Measurements from ENCODE around the gene RPL36. TPM values are rescaled to one million over a fixed set of nuclear protein-coding genes. Genes with fewer than 3 reads are reported as not detected.
"Not testable (repeated sequence)": the region's sequence is repeated elsewhere in the genome, so short reads cannot be mapped to it uniquely, and the experiment has no call there.

The RPL36 gene
- total RNA-seq, 6 experiments from 2014 or later: 232 to 283 (median 251) TPM

- H3K27ac ChIP-seq: peak overlapping the region; percentile 82 to 90 (median 89)
These were observed 28.6 kb downstream of the RPL36 start for GRCh38 chr19:5718579-5719273.

GRCh38 chr19:5719274-5719960 lies 29.3 kb downstream of the RPL36 start:
- Histone ChIP-seq H3K4me3 (peak overlapping the region; percentile 83 to 100 (median 85)), H3K9me3 (no peaks in the 10 kb centered on the region), H3K36me3 (no peaks in the 10 kb centered on the region), H3K4me1 (peaks cover 2 to 16% (median 9%) of the 10 kb centered on the region in 4 donors), H3K27me3 (no peaks in the 10 kb centered on the region), H3K27ac (peak overlapping the region; percentile 82 to 90 (median 89))
- under 1% methylated on average over 21 of the region's 58 CpGs for WGBS (ENCODE audit: insufficient coverage, low coverage, low lambda C conversion rate, missing lambda C conversion rate)
- DNase-seq: peak in 1 of 3 donors; percentile 57
- intact Hi-C loops (cut with DNase I): no loop called here
- ATAC-seq: peak in 1 of 4 donors; percentile 0
- TF ChIP-seq CTCF (IDR thresholded peaks at IDR 0.05): no peak
- no peak for TF ChIP-seq POLR2A (IDR thresholded peaks at IDR 0.05)

More at GRCh38 chr19:5718579-5719273, 28.6 kb downstream of the RPL36 start:
- peaks cover 0 to 3% (median under 1%) of the 10 kb centered on the region in 4 donors for H3K36me3 ChIP-seq
- H3K9me3 ChIP-seq: no peaks in the 10 kb centered on the region
- peaks cover 2 to 22% (median 11%) of the 10 kb centered on the region in 4 donors for H3K4me1 ChIP-seq
- ATAC-seq (no peak), DNase-seq (no peak)
- no peaks in the 10 kb centered on the region for H3K27me3 ChIP-seq
- peak overlapping the region; percentile 83 to 100 (median 85) for H3K4me3 ChIP-seq
- 18% methylated on average over 10 of the region's 11 CpGs for WGBS (ENCODE audit: insufficient coverage, low coverage, low lambda C conversion rate, missing lambda C conversion rate)
- TF ChIP-seq CTCF (IDR thresholded peaks at IDR 0.05): no peak
- TF ChIP-seq POLR2A (IDR thresholded peaks at IDR 0.05): peak; percentile 31
- intact Hi-C loops (cut with DNase I): no loop called here

- no peaks in the 10 kb centered on the region for H3K36me3 ChIP-seq
- WGBS (ENCODE audit: insufficient coverage, low coverage, low lambda C conversion rate, missing lambda C conversion rate): 0% methylated on average over 12 of the region's 90 CpGs
- peak; percentile 94 to 97 (median 96) for ATAC-seq
- H3K9me3 ChIP-seq: no peaks in the 10 kb centered on the region
- peak within 1 kb of the TSS; percentile 82 to 90 (median 89) for H3K27ac ChIP-seq
- peak; percentile 98 to 99 (median 99) for DNase-seq
- peaks cover 2 to 14% (median 9%) of the 10 kb centered on the region in 4 donors for H3K4me1 ChIP-seq
- H3K27me3 ChIP-seq: no peaks in the 10 kb centered on the region
- TF ChIP-seq POLR2A (IDR thresholded peaks at IDR 0.05) (peak; percentile 77), CTCF (IDR thresholded peaks at IDR 0.05) (peak; percentile 86 to 90 (median 88))
- H3K4me3 ChIP-seq: peak within 1 kb of the TSS; percentile 83 to 100 (median 85)
- intact Hi-C loops (cut with DNase I): no loop called here
These were observed 30.1 kb downstream of the RPL36 start, which contains the start of the genes CATSPERD and LONP1 for GRCh38 chr19:5719961-5720790. Gene CATSPERD (plus strand): TSS chr19:5720637. CDS start chr19:5720738, 101 bp downstream. Gene LONP1 (minus strand): TSS chr19:5720146. CDS start chr19:5720132, 14 bp downstream.

- intact Hi-C loops (cut with DNase I): no loop called here
- no peaks in the 10 kb centered on the region for H3K9me3 ChIP-seq
- DNase-seq (no peak), ATAC-seq (no peak)
- TF ChIP-seq POLR2A (IDR thresholded peaks at IDR 0.05): no peak
- no peak for TF ChIP-seq CTCF (IDR thresholded peaks at IDR 0.05)
- no peaks in the 10 kb centered on the region for H3K27me3 ChIP-seq
- H3K4me1 ChIP-seq: no peaks in the 10 kb centered on the region
- H3K36me3 ChIP-seq: no peaks in the 10 kb centered on the region
- WGBS (ENCODE audit: insufficient coverage, low coverage, low lambda C conversion rate, missing lambda C conversion rate): 88% methylated on average over 4 of the region's 4 CpGs
- no peak overlapping the region for H3K4me3 ChIP-seq
- H3K27ac ChIP-seq: no peak overlapping the region
These were observed 37.5 kb downstream of the RPL36 start for GRCh38 chr19:5727453-5728050.

GRCh38 chr19:5733172-5733571 lies 43.1 kb downstream of the RPL36 start:
- H3K27me3 ChIP-seq; H3K27ac ChIP-seq; H3K4me3 ChIP-seq; ATAC-seq; H3K4me1 ChIP-seq; H3K9me3 ChIP-seq; DNase-seq; intact Hi-C loops (cut with DNase I); H3K36me3 ChIP-seq: not testable (repeated sequence)
- 69% methylated on average over 2 of the region's 2 CpGs for WGBS (ENCODE audit: insufficient coverage, low coverage, low lambda C conversion rate, missing lambda C conversion rate)

Measured in right lobe of liver (tissue), 6 donors.